ENCODE measurements around the gene CDH26.

CDH26 gene

GRCh38 chr20:59977086-59977485 is 18.9 kb downstream of the CDH26 start:
- no peak overlapping the region for H4K8ac ChIP-seq (ENCODE audit: low read length)
- H3K4me3 ChIP-seq (ENCODE audit: insufficient read depth in 1 of 2, low read depth in 1 of 2, low read length in 2 of 2), result no peak overlapping the region
- H4K91ac ChIP-seq (ENCODE audit: low read length), result no peak overlapping the region
- no peak overlapping the region for H3K23ac ChIP-seq (ENCODE audit: low read length in 2 of 2)
- no peak overlapping the region for H3K27ac ChIP-seq (ENCODE audit: low read length, poor library complexity, severe bottlenecking)
- no peaks in the 10 kb centered on the region for H3K36me3 ChIP-seq (ENCODE audit: control insufficient read depth in 1 of 2, insufficient read depth in 2 of 2, low read depth in 1 of 2, low read length in 2 of 2)
- no peaks in the 10 kb centered on the region for H3K27me3 ChIP-seq (ENCODE audit: control insufficient read depth in 1 of 2, insufficient read depth in 1 of 2, low read length in 2 of 2)
- no peak overlapping the region for H3K18ac ChIP-seq (ENCODE audit: low read depth in 1 of 2, low read length in 2 of 2)
- no peak overlapping the region for H3K9ac ChIP-seq (ENCODE audit: low read length)
- H2AK5ac ChIP-seq (ENCODE audit: low read length, severe bottlenecking), result no peak overlapping the region
- no peaks in the 10 kb centered on the region for H3K9me3 ChIP-seq (ENCODE audit: control insufficient read depth, low read length)
- no peak overlapping the region for H2BK5ac ChIP-seq (ENCODE audit: low read depth, low read length, poor library complexity, severe bottlenecking)
- DNase-seq, result no peak
- H2AFZ ChIP-seq (ENCODE audit: low read depth, low read length), result no peak overlapping the region
- no peak overlapping the region for H3K4ac ChIP-seq (ENCODE audit: low read depth in 1 of 2, low read length in 2 of 2)
- no peak overlapping the region for H2BK12ac ChIP-seq (ENCODE audit: low read length in 2 of 2)
- H3K79me1 ChIP-seq (replicated peaks; ENCODE audit: low read length, poor library complexity, severe bottlenecking), result no peaks in the 10 kb centered on the region
- no peaks in the 10 kb centered on the region for H3K4me1 ChIP-seq (ENCODE audit: control insufficient read depth, insufficient read depth, low read depth, low read length)
- H2BK120ac ChIP-seq (ENCODE audit: low read depth, low read length), result no peak overlapping the region
- H3K4me2 ChIP-seq (ENCODE audit: low read length, poor library complexity, severe bottlenecking), result no peak overlapping the region
- H2BK15ac ChIP-seq (ENCODE audit: low read depth, poor library complexity, severe bottlenecking), result no peak overlapping the region
- WGBS, result 79% methylated on average over 8 of the region's 9 CpGs
- H3K14ac ChIP-seq (ENCODE audit: low read length in 2 of 2), result no peak overlapping the region

GRCh38 chr20:59983076-59983475 is 24.9 kb downstream of the CDH26 start:
- Histone ChIP-seq H2AFZ (ENCODE audit: low read depth, low read length) (no peak overlapping the region), H2BK12ac (ENCODE audit: low read length in 2 of 2) (no peak overlapping the region), H3K23ac (ENCODE audit: low read length in 2 of 2) (no peak overlapping the region), H2BK120ac (ENCODE audit: low read depth, low read length) (no peak overlapping the region), H4K8ac (ENCODE audit: low read length) (no peak overlapping the region), H3K4me1 (ENCODE audit: control insufficient read depth, insufficient read depth, low read depth, low read length) (peaks cover under 1% of the 10 kb centered on the region), H2BK15ac (ENCODE audit: low read depth, poor library complexity, severe bottlenecking) (no peak overlapping the region), H3K9ac (ENCODE audit: low read length) (no peak overlapping the region), H3K18ac (ENCODE audit: low read depth in 1 of 2, low read length in 2 of 2) (no peak overlapping the region), H3K4ac (ENCODE audit: low read depth in 1 of 2, low read length in 2 of 2) (no peak overlapping the region), H3K9me3 (ENCODE audit: control insufficient read depth, low read length) (no peaks in the 10 kb centered on the region), H3K36me3 (ENCODE audit: control insufficient read depth in 1 of 2, insufficient read depth in 2 of 2, low read depth in 1 of 2, low read length in 2 of 2) (no peaks in the 10 kb centered on the region), H4K91ac (ENCODE audit: low read length) (no peak overlapping the region), H3K27me3 (ENCODE audit: control insufficient read depth in 1 of 2, insufficient read depth in 1 of 2, low read length in 2 of 2) (no peaks in the 10 kb centered on the region), H3K14ac (ENCODE audit: low read length in 2 of 2) (no peak overlapping the region), H2BK5ac (ENCODE audit: low read depth, low read length, poor library complexity, severe bottlenecking) (no peak overlapping the region), H3K4me3 (ENCODE audit: insufficient read depth in 1 of 2, low read depth in 1 of 2, low read length in 2 of 2) (no peak overlapping the region), H3K27ac (ENCODE audit: low read length, poor library complexity, severe bottlenecking) (no peak overlapping the region), H3K4me2 (ENCODE audit: low read length, poor library complexity, severe bottlenecking) (no peak overlapping the region), H3K79me1 (replicated peaks; ENCODE audit: low read length, poor library complexity, severe bottlenecking) (no peaks in the 10 kb centered on the region), H2AK5ac (ENCODE audit: low read length, severe bottlenecking) (no peak overlapping the region)
- WGBS, result 95% methylated on average over 8 of the region's 9 CpGs
- DNase-seq, result no peak

- no peak overlapping the region for H2BK120ac ChIP-seq (ENCODE audit: low read depth, low read length)
- H2AK5ac ChIP-seq (ENCODE audit: low read length, severe bottlenecking), result no peak overlapping the region
- H3K18ac ChIP-seq (ENCODE audit: low read depth in 1 of 2, low read length in 2 of 2), result no peak overlapping the region
- H3K9me3 ChIP-seq (ENCODE audit: control insufficient read depth, low read length), result no peaks in the 10 kb centered on the region
- H3K9ac ChIP-seq (ENCODE audit: low read length), result no peak overlapping the region
- H4K91ac ChIP-seq (ENCODE audit: low read length), result no peak overlapping the region
- H2BK12ac ChIP-seq (ENCODE audit: low read length in 2 of 2), result no peak overlapping the region
- no peak overlapping the region for H3K4ac ChIP-seq (ENCODE audit: low read depth in 1 of 2, low read length in 2 of 2)
- no peak overlapping the region for H3K27ac ChIP-seq (ENCODE audit: low read length, poor library complexity, severe bottlenecking)
- H3K36me3 ChIP-seq (ENCODE audit: control insufficient read depth in 1 of 2, insufficient read depth in 2 of 2, low read depth in 1 of 2, low read length in 2 of 2), result no peaks in the 10 kb centered on the region
- H3K79me1 ChIP-seq (replicated peaks; ENCODE audit: low read length, poor library complexity, severe bottlenecking), result no peaks in the 10 kb centered on the region
- no peaks in the 10 kb centered on the region for H3K27me3 ChIP-seq (ENCODE audit: control insufficient read depth in 1 of 2, insufficient read depth in 1 of 2, low read length in 2 of 2)
- H2BK15ac ChIP-seq (ENCODE audit: low read depth, poor library complexity, severe bottlenecking), result no peak overlapping the region
- no peak overlapping the region for H3K23ac ChIP-seq (ENCODE audit: low read length in 2 of 2)
- no peak for DNase-seq
- H3K4me3 ChIP-seq (ENCODE audit: insufficient read depth in 1 of 2, low read depth in 1 of 2, low read length in 2 of 2), result no peak overlapping the region
- no peak overlapping the region for H3K14ac ChIP-seq (ENCODE audit: low read length in 2 of 2)
- no peak overlapping the region for H2BK5ac ChIP-seq (ENCODE audit: low read depth, low read length, poor library complexity, severe bottlenecking)
- H2AFZ ChIP-seq (ENCODE audit: low read depth, low read length), result no peak overlapping the region
- no peak overlapping the region for H3K4me2 ChIP-seq (ENCODE audit: low read length, poor library complexity, severe bottlenecking)
- peaks cover 6% of the 10 kb centered on the region for H3K4me1 ChIP-seq (ENCODE audit: control insufficient read depth, insufficient read depth, low read depth, low read length)
- no peak overlapping the region for H4K8ac ChIP-seq (ENCODE audit: low read length)
- 86% methylated on average over 3 of the region's 4 CpGs for WGBS
Observed at GRCh38 chr20:59984541-59984940, 26.3 kb downstream of the CDH26 start.

GRCh38 chr20:59985164-59985563 is 26.9 kb downstream of the CDH26 start:
- Histone ChIP-seq H2BK120ac (ENCODE audit: low read depth, low read length) (no peak overlapping the region), H3K79me1 (replicated peaks; ENCODE audit: low read length, poor library complexity, severe bottlenecking) (no peaks in the 10 kb centered on the region), H4K91ac (ENCODE audit: low read length) (no peak overlapping the region), H2AFZ (ENCODE audit: low read depth, low read length) (no peak overlapping the region), H2AK5ac (ENCODE audit: low read length, severe bottlenecking) (no peak overlapping the region), H3K9ac (ENCODE audit: low read length) (no peak overlapping the region), H2BK12ac (ENCODE audit: low read length in 2 of 2) (no peak overlapping the region), H4K8ac (ENCODE audit: low read length) (no peak overlapping the region), H3K23ac (ENCODE audit: low read length in 2 of 2) (no peak overlapping the region), H3K4me2 (ENCODE audit: low read length, poor library complexity, severe bottlenecking) (no peak overlapping the region), H3K18ac (ENCODE audit: low read depth in 1 of 2, low read length in 2 of 2) (no peak overlapping the region), H3K27ac (ENCODE audit: low read length, poor library complexity, severe bottlenecking) (no peak overlapping the region), H3K27me3 (ENCODE audit: control insufficient read depth in 1 of 2, insufficient read depth in 1 of 2, low read length in 2 of 2) (no peaks in the 10 kb centered on the region), H2BK15ac (ENCODE audit: low read depth, poor library complexity, severe bottlenecking) (no peak overlapping the region), H3K4me1 (ENCODE audit: control insufficient read depth, insufficient read depth, low read depth, low read length) (peaks cover 6% of the 10 kb centered on the region), H2BK5ac (ENCODE audit: low read depth, low read length, poor library complexity, severe bottlenecking) (no peak overlapping the region), H3K14ac (ENCODE audit: low read length in 2 of 2) (no peak overlapping the region), H3K4me3 (ENCODE audit: insufficient read depth in 1 of 2, low read depth in 1 of 2, low read length in 2 of 2) (no peak overlapping the region), H3K9me3 (ENCODE audit: control insufficient read depth, low read length) (no peaks in the 10 kb centered on the region), H3K4ac (ENCODE audit: low read depth in 1 of 2, low read length in 2 of 2) (no peak overlapping the region), H3K36me3 (ENCODE audit: control insufficient read depth in 1 of 2, insufficient read depth in 2 of 2, low read depth in 1 of 2, low read length in 2 of 2) (no peaks in the 10 kb centered on the region)
- WGBS, result 83% methylated on average over 8 of the region's 8 CpGs
- DNase-seq, result no peak

Measured in mesenchymal stem cell (in vitro differentiated cells and primary cell).